NCI-H2029 treated with DMSO at 0.1 percent for 48 hours (cell line): ENCODE results near the gene RASL11B.
"Not testable (repeated sequence)": the region's sequence is repeated elsewhere in the genome, so short reads cannot be mapped to it uniquely, and the experiment has no call there.

ENCODE experiments used
- DNase-seq: peaks from one replicate; lab custom pipeline; 2025; lab: John Stamatoyannopoulos, UW

Gene RASL11B, protein sequence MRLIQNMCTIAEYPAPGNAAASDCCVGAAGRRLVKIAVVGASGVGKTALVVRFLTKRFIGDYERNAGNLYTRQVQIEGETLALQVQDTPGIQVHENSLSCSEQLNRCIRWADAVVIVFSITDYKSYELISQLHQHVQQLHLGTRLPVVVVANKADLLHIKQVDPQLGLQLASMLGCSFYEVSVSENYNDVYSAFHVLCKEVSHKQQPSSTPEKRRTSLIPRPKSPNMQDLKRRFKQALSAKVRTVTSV

GRCh38 chr4:52861879-52862616 is at the start of gene RASL11B:
Gene RASL11B, plus strand, starts transcription at chr4:52862317. Its CDS starts 191 bp downstream, at chr4:52862508.
- peak; percentile 25 for DNase-seq

GRCh38 chr4:52813546-52813945 is 48.6 kb upstream of the RASL11B start:
- no peak for DNase-seq

GRCh38 chr4:52822583-52822971 is 39.5 kb upstream of the RASL11B start:
- DNase-seq: no peak

- DNase-seq: no peak
Observed at GRCh38 chr4:52822972-52823701, 39.0 kb upstream of the RASL11B start.

DNA sequence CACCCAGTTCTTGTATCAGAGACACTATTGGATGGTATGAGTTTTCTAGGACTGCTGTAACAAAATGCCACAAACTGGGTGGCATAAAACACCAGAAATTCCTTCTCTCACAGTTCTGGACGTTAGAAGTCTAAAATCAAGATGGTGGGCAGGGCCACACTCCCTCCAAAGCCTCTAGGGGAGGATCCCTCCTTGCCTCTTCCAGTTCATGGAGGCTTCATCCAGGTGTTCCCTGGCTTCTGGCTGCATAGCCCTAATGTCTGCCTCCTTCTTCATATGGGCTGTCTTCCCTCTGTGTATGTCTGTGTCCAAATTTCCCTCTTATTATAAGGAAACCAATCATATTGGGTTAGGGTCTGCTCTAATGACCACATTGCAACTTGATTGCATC is 38.4 kb upstream of the RASL11B start:
- no peak for DNase-seq

- DNase-seq: no peak
Observed at GRCh38 chr4:52824270-52824602, 37.9 kb upstream of the RASL11B start.

GRCh38 chr4:52824603-52825459 is 37.3 kb upstream of the RASL11B start:
- DNase-seq: peak; percentile 23

GRCh38 chr4:52825460-52826090 is 36.5 kb upstream of the RASL11B start:
- DNase-seq: no peak

GRCh38 chr4:52833941-52834525 is 28.1 kb upstream of the RASL11B start:
- no peak for DNase-seq

DNA sequence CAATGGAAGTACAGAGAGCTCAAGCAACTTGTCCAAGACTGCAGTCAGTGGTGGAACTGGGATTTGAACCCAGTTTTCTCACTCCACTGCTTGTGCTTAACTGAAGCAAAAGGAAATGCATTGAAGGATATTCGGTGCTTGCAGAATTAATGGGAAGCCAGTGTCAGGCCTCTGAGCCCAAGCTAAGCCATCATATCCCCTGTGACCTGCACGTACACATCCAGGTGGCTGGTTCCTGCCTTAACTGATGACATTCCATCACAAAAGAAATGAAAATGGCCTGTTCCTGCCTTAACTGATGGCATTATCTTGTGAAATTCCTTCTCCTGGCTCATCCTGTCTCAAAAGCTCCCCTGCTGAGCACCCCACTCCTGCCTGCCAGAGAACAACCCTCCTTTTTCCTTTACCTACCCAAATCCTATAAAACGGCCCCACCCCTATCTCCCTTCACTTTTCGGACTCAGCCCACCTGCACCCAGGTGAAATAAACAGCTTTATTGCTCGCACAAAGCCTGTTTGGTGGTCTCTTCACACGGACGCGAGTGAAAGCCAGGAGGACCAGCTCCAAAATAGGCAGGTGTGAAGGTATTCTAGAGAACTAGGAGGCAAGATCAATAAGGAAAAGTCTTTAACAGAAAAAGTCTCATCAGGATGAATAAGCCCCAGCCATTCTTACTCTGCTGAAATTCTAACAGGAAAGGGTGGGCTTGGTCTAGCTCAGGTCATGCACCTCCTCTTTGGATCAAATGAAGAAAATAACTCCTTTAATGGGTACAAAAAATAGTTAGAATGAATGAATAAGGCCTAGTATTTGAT is 27.3 kb upstream of the RASL11B start:
- not testable (repeated sequence) for DNase-seq

GRCh38 chr4:52836120-52836519 is 26.0 kb upstream of the RASL11B start:
- no peak for DNase-seq

GRCh38 chr4:52836678-52837077 is 25.4 kb upstream of the RASL11B start:
- no peak for DNase-seq

GRCh38 chr4:52837716-52838558 is 24.2 kb upstream of the RASL11B start:
- DNase-seq: no peak

DNA sequence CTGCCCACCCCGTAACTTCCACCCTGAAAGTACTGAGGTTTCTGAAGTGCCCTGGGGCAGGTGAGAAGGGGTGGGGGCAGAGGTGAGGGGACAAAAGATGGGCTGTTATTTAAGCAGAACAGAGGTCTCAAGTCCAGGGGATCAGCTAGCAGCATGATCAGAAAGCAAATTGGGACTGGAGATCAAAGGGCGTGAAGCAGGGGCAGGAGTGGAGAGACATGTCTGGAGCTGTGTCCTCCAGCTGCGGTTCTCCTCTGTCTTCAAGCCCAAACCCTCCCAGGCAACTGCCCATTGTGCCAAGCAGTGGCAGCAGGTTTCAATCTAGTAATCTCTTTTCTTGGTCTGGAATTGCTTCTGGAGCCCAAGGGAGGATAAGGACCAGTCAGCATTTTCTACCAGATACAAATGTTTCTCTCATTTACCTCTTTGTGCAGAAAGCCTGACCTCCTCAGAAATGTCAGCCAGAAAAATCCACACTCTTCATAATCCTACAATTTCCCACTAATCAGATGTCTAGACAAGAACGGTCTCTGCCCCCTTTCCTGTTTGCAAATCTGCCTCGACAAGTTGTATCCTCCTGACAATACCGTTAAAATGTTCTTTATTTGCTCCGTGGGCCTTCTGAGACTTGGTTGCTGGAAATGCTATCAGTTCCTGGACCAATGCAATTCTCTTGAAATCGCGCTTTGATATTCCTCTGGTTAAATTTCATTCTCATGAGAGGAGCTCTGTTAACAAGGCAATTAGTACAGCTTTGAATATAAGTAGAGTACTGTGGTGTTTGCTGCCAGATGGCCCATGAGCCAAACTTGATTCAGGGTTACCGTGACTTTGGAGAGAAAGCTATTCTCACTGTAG is 23.2 kb upstream of the RASL11B start:
- no peak for DNase-seq

DNA sequence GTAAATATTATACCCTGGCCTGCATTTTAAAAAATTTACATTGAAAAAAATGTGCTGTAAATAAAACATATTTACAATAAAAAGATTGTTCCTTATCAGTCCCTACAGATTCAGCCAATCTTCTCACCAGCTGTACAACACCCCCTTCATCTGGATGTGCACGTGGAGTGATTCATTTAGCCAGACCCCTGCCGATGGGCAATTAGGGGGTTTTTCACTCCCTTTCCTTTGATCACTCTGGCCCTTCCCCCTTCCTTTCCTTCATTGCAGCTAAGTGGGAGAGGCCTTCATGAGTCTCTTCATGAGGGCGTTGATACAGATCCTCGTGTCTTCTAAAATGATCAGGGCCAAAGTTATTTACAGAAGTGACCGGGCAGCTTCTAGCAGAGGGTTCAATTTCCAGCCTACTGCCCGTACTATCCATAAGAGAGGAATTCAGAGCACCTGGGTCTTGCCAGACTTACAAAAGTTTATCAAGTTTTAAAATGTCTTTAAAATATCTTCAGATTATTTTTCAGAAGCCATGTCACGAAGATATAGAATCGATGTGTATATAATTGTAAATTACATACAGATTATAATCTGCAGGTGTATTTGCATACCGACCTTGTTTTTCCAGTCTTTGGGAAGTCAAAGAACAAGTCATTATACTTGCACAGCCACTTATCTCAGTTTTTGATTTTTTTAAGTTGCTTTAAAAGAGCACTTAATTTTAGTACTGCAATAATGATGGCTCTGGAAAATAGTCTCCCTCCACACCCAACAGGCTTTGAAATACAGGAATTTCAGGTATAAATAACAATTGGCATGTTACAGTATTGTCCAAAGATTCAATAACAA is 21.4 kb upstream of the RASL11B start:
- no peak for DNase-seq

DNA sequence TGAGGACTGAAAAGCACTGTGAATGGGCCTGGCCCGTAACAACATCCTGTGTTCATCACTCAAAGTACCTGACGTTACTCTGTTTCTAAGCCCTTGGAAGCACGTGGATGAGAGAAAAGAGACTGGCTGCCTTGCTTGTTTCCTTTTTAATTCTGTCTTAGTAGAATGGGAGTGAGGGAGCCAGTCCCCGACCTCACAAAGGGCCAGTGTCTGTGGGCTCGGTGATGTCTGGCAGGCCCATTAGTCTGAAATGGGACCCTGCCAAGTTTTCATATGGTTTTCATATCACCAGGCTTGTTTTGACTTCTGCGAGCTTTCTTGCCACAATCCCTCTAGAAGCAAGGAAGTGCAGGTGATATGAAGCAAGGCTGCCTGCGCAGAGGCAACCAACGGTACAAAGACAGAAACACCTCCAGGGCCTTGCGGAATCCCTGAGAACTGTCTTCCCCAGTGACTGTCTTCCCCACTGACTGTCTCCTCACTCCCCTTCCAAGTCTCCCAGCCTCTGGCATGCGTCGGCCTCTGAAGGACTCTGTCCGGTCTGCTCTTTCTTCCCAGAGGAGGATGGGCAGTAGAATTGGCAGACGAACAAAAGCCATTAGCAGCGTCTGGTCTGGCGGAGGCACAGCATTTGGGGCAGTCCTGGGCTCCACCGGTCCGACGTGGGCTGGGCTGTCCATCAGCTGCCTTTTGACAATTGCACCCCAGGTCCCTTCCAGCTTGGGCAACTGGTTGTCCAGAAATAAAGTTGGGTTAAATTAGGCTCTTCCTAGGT is 20.2 kb upstream of the RASL11B start:
- no peak for DNase-seq

DNA sequence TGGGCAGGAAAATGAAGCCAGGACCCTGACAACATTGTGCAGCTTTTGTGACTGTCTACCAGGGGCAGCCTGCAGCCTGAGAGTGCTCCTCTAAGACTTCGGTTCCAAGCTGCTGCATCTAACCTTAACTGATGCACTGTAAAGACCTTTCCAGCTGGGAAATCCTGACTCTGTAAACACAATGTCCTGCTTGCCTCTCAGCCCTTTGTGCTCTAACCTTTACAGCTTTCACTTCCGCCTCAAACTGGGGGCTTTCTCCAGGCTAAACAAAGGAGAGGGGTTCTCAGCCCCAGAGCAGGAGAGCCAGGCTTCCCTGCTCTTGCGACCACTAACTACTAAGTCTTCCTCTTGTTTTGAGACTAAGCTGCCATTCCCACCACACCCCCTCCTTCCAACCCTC is 19.3 kb upstream of the RASL11B start:
- DNase-seq: no peak
